ENCODE results near the gene FASTK.

The FASTK gene

DNA sequence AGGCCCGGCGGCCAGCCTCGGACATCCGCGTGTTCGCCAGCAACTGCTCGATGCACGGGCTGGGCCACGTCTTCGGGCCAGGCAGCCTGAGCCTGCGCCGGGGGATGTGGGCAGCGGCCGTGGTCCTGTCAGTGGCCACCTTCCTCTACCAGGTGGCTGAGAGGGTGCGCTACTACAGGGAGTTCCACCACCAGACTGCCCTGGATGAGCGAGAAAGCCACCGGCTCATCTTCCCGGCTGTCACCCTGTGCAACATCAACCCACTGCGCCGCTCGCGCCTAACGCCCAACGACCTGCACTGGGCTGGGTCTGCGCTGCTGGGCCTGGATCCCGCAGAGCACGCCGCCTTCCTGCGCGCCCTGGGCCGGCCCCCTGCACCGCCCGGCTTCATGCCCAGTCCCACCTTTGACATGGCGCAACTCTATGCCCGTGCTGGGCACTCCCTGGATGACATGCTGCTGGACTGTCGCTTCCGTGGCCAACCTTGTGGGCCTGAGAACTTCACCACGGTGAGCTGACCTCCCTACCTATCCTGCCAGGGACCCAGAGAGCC, 31.6 kb downstream of the FASTK start:
- TF ChIP-seq ZNF384 (IDR thresholded peaks at IDR 0.05) (no peak), NFRKB (IDR thresholded peaks at IDR 0.05) (no peak), FOXA1 (IDR thresholded peaks at IDR 0.05) (no peak), L3MBTL2 (conservative IDR thresholded peaks at IDR 0.05) (no peak), ELF4 (IDR thresholded peaks at IDR 0.05) (no peak), CTBP1 (IDR thresholded peaks at IDR 0.05; ENCODE audit: borderline replicate concordance) (no peak), HDGF (IDR thresholded peaks at IDR 0.05; ENCODE audit: borderline replicate concordance) (no peak), LEF1 (IDR thresholded peaks at IDR 0.05; ENCODE audit: borderline replicate concordance) (no peak), TARDBP (IDR thresholded peaks at IDR 0.05) (no peak), SP1 (IDR thresholded peaks at IDR 0.05) (no peak), FOXM1 (IDR thresholded peaks at IDR 0.05; ENCODE audit: borderline replicate concordance) (no peak), FOXK2 (IDR thresholded peaks at IDR 0.05) (no peak), SUZ12 (IDR thresholded peaks at IDR 0.05) (no peak), PKNOX1 (IDR thresholded peaks at IDR 0.05) (no peak), ARNT (IDR thresholded peaks at IDR 0.05) (no peak), BHLHE40 (IDR thresholded peaks at IDR 0.05; ENCODE audit: borderline replicate concordance) (no peak)
- ChIA-PET POLR2A (no interaction called here), CTCF (interaction anchor here (0.6 kb wide), 1 partner anchor 456 kb away, joined by 4 read pairs; no protein-coding TSS in a partner anchor)
- no peak for DNase-seq (ENCODE audit: extremely low spot score)

DNA sequence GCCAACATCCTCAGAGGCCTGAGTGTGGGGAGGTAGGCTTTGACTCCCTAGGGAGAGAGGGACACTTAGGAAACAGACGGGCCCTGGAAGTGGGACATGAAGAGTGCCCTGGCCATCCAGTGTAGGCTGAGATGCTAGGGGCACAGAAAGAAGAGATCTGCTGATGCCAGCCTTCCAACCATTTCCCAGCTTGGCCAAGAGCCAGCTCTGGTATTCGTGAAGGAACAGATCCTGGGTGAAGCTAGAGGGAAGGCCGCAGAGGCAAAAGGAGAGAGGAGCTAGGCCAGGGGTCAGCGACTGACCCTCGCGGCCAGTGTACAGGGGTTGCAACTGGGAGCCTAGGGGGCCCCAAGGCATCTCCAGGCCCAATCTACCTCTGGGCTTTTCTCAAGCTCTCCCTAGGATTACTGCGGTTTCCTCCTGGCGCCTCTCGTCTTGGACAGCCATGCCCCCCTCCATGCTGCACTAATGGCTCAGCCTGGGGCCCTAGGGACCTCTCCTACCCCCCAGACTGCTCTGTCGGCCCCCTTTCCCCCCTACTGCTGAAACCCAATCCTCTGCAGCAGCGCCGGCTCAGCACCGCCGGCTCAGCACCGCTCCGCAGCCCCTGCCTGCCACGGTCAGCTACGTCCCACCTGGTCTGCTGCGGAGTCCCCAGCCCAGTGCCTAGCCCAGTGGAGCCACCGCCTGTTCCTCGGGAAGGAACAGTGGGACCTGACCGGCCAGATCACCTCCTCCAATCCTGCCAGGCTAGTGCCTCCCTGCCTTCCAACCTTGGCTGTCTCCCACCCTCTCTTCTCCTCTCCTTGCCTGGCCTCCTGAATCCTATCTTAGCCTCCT, 32.4 kb downstream of the FASTK start, which contains the start of gene ASIC3:
Gene ASIC3 (plus strand): TSS at position 556 of the 840 bp plus-strand sequence. CDS start 355 bp downstream, outside the sequence.
- no peak for DNase-seq (ENCODE audit: extremely low spot score)
- CTCF ChIA-PET = interaction anchor here (0.6 to 1.6 kb wide), 2 partner anchors 19 to 457 kb away, joined by 3 to 4 read pairs; no protein-coding TSS in a partner anchor
- TF ChIP-seq PKNOX1 (IDR thresholded peaks at IDR 0.05) = no peak
- TF ChIP-seq BHLHE40 (IDR thresholded peaks at IDR 0.05; ENCODE audit: borderline replicate concordance) = no peak
- no peak for TF ChIP-seq TARDBP (IDR thresholded peaks at IDR 0.05)
- TF ChIP-seq ARNT (IDR thresholded peaks at IDR 0.05) = no peak
- no peak for TF ChIP-seq L3MBTL2 (conservative IDR thresholded peaks at IDR 0.05)
- TF ChIP-seq FOXA1 (IDR thresholded peaks at IDR 0.05) = no peak
- TF ChIP-seq NFRKB (IDR thresholded peaks at IDR 0.05) = no peak
- no peak for TF ChIP-seq FOXM1 (IDR thresholded peaks at IDR 0.05; ENCODE audit: borderline replicate concordance)
- no peak for TF ChIP-seq CTBP1 (IDR thresholded peaks at IDR 0.05; ENCODE audit: borderline replicate concordance)
- TF ChIP-seq LEF1 (IDR thresholded peaks at IDR 0.05; ENCODE audit: borderline replicate concordance) = no peak
- no peak for TF ChIP-seq FOXK2 (IDR thresholded peaks at IDR 0.05)
- POLR2A ChIA-PET = no interaction called here

DNA sequence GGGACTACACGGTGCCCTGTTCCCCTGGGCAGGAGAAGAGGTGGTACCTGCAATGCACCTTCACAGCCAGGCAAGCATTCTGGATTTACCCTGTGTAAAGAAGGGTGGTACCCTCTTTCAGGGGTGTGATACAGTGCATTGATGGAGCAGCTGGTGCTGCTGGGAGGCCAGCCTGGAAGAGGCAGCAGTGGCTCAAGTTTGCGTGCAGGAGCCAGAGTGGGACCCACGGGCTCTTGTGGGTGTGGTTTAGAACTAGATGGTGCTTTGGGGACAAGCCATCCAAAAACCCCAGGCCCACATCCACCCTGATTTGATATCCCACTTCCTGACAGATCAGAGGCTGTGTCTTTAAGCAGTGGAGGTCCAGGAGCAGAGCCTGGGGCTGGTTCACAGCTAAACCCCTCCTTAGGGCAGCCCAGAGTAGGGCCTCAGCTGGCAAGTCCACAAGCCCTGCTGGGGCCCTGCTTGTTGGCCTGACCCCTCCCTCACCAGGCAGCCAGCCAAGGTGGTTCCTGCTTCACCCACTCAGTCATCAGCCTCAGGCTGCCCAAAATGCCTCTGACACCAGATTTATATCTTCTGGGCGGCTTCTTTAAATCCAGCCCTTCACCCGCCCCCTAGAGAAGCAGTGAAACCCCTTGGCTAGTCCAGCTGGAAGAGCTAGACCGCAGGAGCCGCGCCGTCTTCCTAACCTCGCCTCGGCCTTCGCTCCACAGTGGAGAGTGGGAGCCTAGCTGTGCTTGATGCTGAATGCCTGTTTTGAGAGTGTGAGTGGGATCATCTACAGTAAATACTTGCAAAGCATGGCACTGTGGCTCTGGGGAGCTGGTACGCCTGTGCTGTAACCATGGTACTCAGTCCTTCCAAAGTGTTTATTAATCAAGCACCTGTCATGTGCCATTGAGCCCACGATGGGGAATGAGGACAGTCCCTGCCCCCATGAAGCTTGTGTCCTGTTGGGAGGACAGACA, 33.7 kb downstream of the FASTK start:
- ChIA-PET CTCF (interaction anchor here (1.6 kb wide), 1 partner anchor 18 kb away, joined by 3 read pairs; no protein-coding TSS in a partner anchor), POLR2A (interaction anchor here (2.0 kb wide), 1 partner anchor 8 kb away, joined by 6 read pairs; no protein-coding TSS in a partner anchor)
- TF ChIP-seq PKNOX1 (IDR thresholded peaks at IDR 0.05) (no peak), ZNF384 (IDR thresholded peaks at IDR 0.05) (no peak), NFRKB (IDR thresholded peaks at IDR 0.05) (no peak), ELF4 (IDR thresholded peaks at IDR 0.05) (no peak), HDGF (IDR thresholded peaks at IDR 0.05; ENCODE audit: borderline replicate concordance) (no peak), FOXM1 (IDR thresholded peaks at IDR 0.05; ENCODE audit: borderline replicate concordance) (no peak), FOXK2 (IDR thresholded peaks at IDR 0.05) (no peak), BHLHE40 (IDR thresholded peaks at IDR 0.05; ENCODE audit: borderline replicate concordance) (no peak), L3MBTL2 (conservative IDR thresholded peaks at IDR 0.05) (no peak), TARDBP (IDR thresholded peaks at IDR 0.05) (no peak), FOXA1 (IDR thresholded peaks at IDR 0.05) (no peak), SP1 (IDR thresholded peaks at IDR 0.05) (no peak), ARNT (IDR thresholded peaks at IDR 0.05) (no peak), LEF1 (IDR thresholded peaks at IDR 0.05; ENCODE audit: borderline replicate concordance) (no peak), CTBP1 (IDR thresholded peaks at IDR 0.05; ENCODE audit: borderline replicate concordance) (no peak), SUZ12 (IDR thresholded peaks at IDR 0.05) (no peak)
- DNase-seq (ENCODE audit: extremely low spot score) = no peak

GRCh38 chr7:151045967-151046366, 34.6 kb downstream of the FASTK start:
- CTCF ChIA-PET = no interaction called here
- no peak for DNase-seq (ENCODE audit: extremely low spot score)
- no peak for TF ChIP-seq PKNOX1 (IDR thresholded peaks at IDR 0.05)
- POLR2A ChIA-PET = interaction anchor here (2.0 kb wide), 1 partner anchor 9 kb away, joined by 6 read pairs; no protein-coding TSS in a partner anchor

Measured in HEK293T (cell line).